Activated T-cell treated with anti-CD3 and anti-CD28 coated beads for 1 hour (primary cell): ENCODE data around the gene GNAO1.
A peak's percentile ranks its signal among the peaks of the same experiment; 100 is the strongest.

Experiments
- DNase-seq: peaks from one replicate; pipeline ENCODE4 v3.0.0-alpha.2; 2020; ENCODE audit warnings: low read depth

The GNAO1 gene

GRCh38 chr16:56241596-56241995 lies 50.3 kb downstream of the GNAO1 start:
- no peak for DNase-seq

GRCh38 chr16:56242740-56243139 lies 51.5 kb downstream of the GNAO1 start:
- DNase-seq: no peak

GRCh38 chr16:56244612-56245011 lies 53.3 kb downstream of the GNAO1 start:
- DNase-seq: no peak

- no peak for DNase-seq
These were observed 53.9 kb downstream of the GNAO1 start for GRCh38 chr16:56245197-56245596.

GRCh38 chr16:56246051-56246817 lies 54.9 kb downstream of the GNAO1 start:
- no peak for DNase-seq

GRCh38 chr16:56247018-56247417 lies 55.7 kb downstream of the GNAO1 start:
- DNase-seq: no peak

- no peak for DNase-seq
These were observed 56.5 kb downstream of the GNAO1 start for GRCh38 chr16:56247808-56248207.

- no peak for DNase-seq
These were observed 61.5 kb downstream of the GNAO1 start for GRCh38 chr16:56252835-56253234.

GRCh38 chr16:56255904-56256303 lies 64.6 kb downstream of the GNAO1 start:
- DNase-seq: no peak

- DNase-seq: no peak
These were observed 66.0 kb downstream of the GNAO1 start for GRCh38 chr16:56257239-56257638.

- no peak for DNase-seq
These were observed 66.5 kb downstream of the GNAO1 start for GRCh38 chr16:56257666-56258342.

GRCh38 chr16:56258508-56259424 lies 67.5 kb downstream of the GNAO1 start:
- DNase-seq: no peak

GRCh38 chr16:56259425-56259779 lies 68.1 kb downstream of the GNAO1 start:
- DNase-seq: no peak

GRCh38 chr16:56260378-56261160 lies 69.3 kb downstream of the GNAO1 start:
- DNase-seq: no peak

- DNase-seq: no peak
These were observed 70.4 kb downstream of the GNAO1 start for GRCh38 chr16:56261656-56262055.

GRCh38 chr16:56262148-56262547 lies 70.9 kb downstream of the GNAO1 start:
- peak; percentile 22 for DNase-seq

- no peak for DNase-seq
These were observed 71.4 kb downstream of the GNAO1 start for GRCh38 chr16:56262551-56263245.

GRCh38 chr16:56263711-56264608 lies 72.7 kb downstream of the GNAO1 start:
- DNase-seq: no peak

- DNase-seq: no peak
These were observed 73.3 kb downstream of the GNAO1 start for GRCh38 chr16:56264609-56264972.

- no peak for DNase-seq
These were observed 73.9 kb downstream of the GNAO1 start for GRCh38 chr16:56265184-56265583.
